Ovary (tissue), 9 donors: ENCODE data around the gene FOXN4. TPM values are rescaled to one million over a fixed set of nuclear protein-coding genes. Genes with fewer than 3 reads are reported as not detected.

Experiments used
- DNase-seq, 5 donors: peaks; one replicate each; pipeline ENCODE4 v3.0.0-alpha.2; 2019 to 2020
- H3K27ac ChIP-seq, 2 donors: fragments of 200-600 bp; one replicate each; pipeline versions ENCODE4 v1.5.1 to v1.8.0; 2019 to 2022
- H3K27me3 ChIP-seq: fragments of 200-600 bp; one replicate; pipeline ENCODE4 v1.8.0; 2022
- H3K36me3 ChIP-seq: fragments of 200-600 bp; sonication (generic); one replicate; pipeline ENCODE4 v1.5.1; 2019
- H3K4me1 ChIP-seq: one replicate; pipeline ENCODE4 v1.8.1; 2013; ENCODE audit warnings: mild to moderate bottlenecking, moderate library complexity; ENCODE audit not compliant: insufficient read depth
- H3K4me3 ChIP-seq: fragments of 200-600 bp; sonication (generic); one replicate; pipeline ENCODE4 v1.5.1; 2017
- H3K9me3 ChIP-seq, 2 donors: fragments of 200-600 bp in 1 of 2; sonication (generic) in 1 of 2; one replicate each; pipeline versions ENCODE4 v1.5.1 to v1.8.1; 2013 to 2019; ENCODE audit warnings: mild to moderate bottlenecking in 1 of 2, moderate library complexity in 1 of 2
- CTCF ChIP-seq, 3 donors: fragments of 450-650 bp in 2 of 3; fragments of 200-600 bp in 1 of 3; IDR thresholded peaks; one replicate each; pipeline versions ENCODE4 v1.5.1 to v1.8.0; 2016 to 2022; ENCODE audit warnings: antibody characterized with exemption in 3 of 3, mild to moderate bottlenecking in 1 of 3
- EP300 ChIP-seq: sonication (generic); formaldehyde crosslinking; IDR thresholded peaks from one replicate; pipeline ENCODE4 v1.6.1; 2017; ENCODE audit warnings: antibody characterized with exemption
- POLR2A ChIP-seq: fragments of 450-650 bp; IDR thresholded peaks from one replicate; pipeline ENCODE4 v1.6.1; 2017; ENCODE audit warnings: antibody characterized with exemption, mild to moderate bottlenecking, moderate library complexity
- WGBS, 3 donors: extraction: QIAGEN DNeasy Blood & Tissue Kit in 1 of 3; methylation state at CpG; one replicate each; pipeline versions ENCODE4 v1.1.5 to v1.1.7; 2013 to 2017; 5-methylcytosine and 5-hydroxymethylcytosine counted together
- intact Hi-C, 4 donors: fragments of 100-400 bp; cut with DNase I; formaldehyde crosslinking; loops; one replicate each; pipeline versions ENCODE4 v1.11.0 to v1.15.1; 2022 to 2023
- polyA plus RNA-seq, 2 donors: library from polyadenylated mRNA; stranded (reverse); fragments of 200-250 nt in 1 of 2; fragments of 350-450 nt in 1 of 2; fragmentation: Illumina TruSeq in 1 of 2; extraction: RNeasy Lipid Tissue Mini Kit (QIAGEN cat#74804) in 1 of 2; gene quantifications; one replicate each; pipeline ENCODE4 v1.2.3, GENCODE V29; 2013 to 2014
- total RNA-seq, 7 donors: library from RNA; depleted of rRNA in 2 of 7; stranded (reverse); fragments of >200 nt in 2 of 7; fragmentation: NEBNext Ultra II Directional in 3 of 7; extraction: Animal tissue kit (Norgen Biotek cat#: 25700) in 3 of 7; gene quantifications; one replicate each; pipeline versions ENCODE4 v1.1.0 to v1.2.4, GENCODE V29; 2016 to 2023
- donor health status: DM: no; HTN: no; CAD: no; lungs with moderate emphysema.
- donor health status: DM: no; HTN: no; CAD: no.
- donor health status: Bipolar disorder and iron deficiency.
- donor health status: DM: yes; HTN: yes; CAD: no.
- donor health status: DM: no; HTN: no; CAD: no.
- donor health status: DM: yes; HTN: yes; CAD: no.

The FOXN4 gene
- total and polyA plus RNA-seq, 9 donors, result 0.05 to 0.80 (median 0.20) TPM; not detected in 6

GRCh38 chr12:109256011-109256410 is 53.1 kb downstream of the FOXN4 start:
- H3K36me3 ChIP-seq, result no peaks in the 10 kb centered on the region
- H3K27ac ChIP-seq, result no peak overlapping the region
- intact Hi-C loops, result no loop called here
- TF ChIP-seq POLR2A (no peak), EP300 (no peak), CTCF (IDR thresholded peaks at IDR 0.05) (no peak)
- peaks cover 0 to 4% of the 10 kb centered on the region in 2 donors for H3K9me3 ChIP-seq
- H3K27me3 ChIP-seq, result no peaks in the 10 kb centered on the region
- DNase-seq, result peak in 1 of 5 donors; percentile 16
- no peaks in the 10 kb centered on the region for H3K4me1 ChIP-seq
- WGBS, 3 donors, result 88 to 94% (median 90%) methylated on average over 8 of the region's 8 CpGs
- H3K4me3 ChIP-seq, result no peak overlapping the region

GRCh38 chr12:109255377-109255776 is 53.7 kb downstream of the FOXN4 start:
- 41 to 51% (median 45%) methylated on average over 5 of the region's 5 CpGs for WGBS, 3 donors
- no peak overlapping the region for H3K27ac ChIP-seq
- H3K9me3 ChIP-seq, result peaks cover 0 to 4% of the 10 kb centered on the region in 2 donors
- no peak overlapping the region for H3K4me3 ChIP-seq
- H3K27me3 ChIP-seq, result no peaks in the 10 kb centered on the region
- H3K36me3 ChIP-seq, result no peaks in the 10 kb centered on the region
- H3K4me1 ChIP-seq, result no peaks in the 10 kb centered on the region
- peak in 1 of 5 donors; percentile 30 for DNase-seq
- TF ChIP-seq CTCF (IDR thresholded peaks at IDR 0.05), result no peak
- TF ChIP-seq POLR2A, result no peak
- no peak for TF ChIP-seq EP300
- intact Hi-C loops, result no loop called here

GRCh38 chr12:109253913-109254544 is 55.1 kb downstream of the FOXN4 start:
- no peak for DNase-seq
- H3K4me3 ChIP-seq, result no peak overlapping the region
- H3K9me3 ChIP-seq, result peaks cover 0 to 4% of the 10 kb centered on the region in 2 donors
- TF ChIP-seq POLR2A (no peak), EP300 (no peak), CTCF (IDR thresholded peaks at IDR 0.05) (no peak)
- no peak overlapping the region for H3K27ac ChIP-seq
- no peaks in the 10 kb centered on the region for H3K4me1 ChIP-seq
- WGBS, 3 donors, result 95 to 99% (median 97%) methylated on average over 7 of the region's 7 CpGs
- no peaks in the 10 kb centered on the region for H3K27me3 ChIP-seq
- no peaks in the 10 kb centered on the region for H3K36me3 ChIP-seq
- intact Hi-C loops, result no loop called here

DNA sequence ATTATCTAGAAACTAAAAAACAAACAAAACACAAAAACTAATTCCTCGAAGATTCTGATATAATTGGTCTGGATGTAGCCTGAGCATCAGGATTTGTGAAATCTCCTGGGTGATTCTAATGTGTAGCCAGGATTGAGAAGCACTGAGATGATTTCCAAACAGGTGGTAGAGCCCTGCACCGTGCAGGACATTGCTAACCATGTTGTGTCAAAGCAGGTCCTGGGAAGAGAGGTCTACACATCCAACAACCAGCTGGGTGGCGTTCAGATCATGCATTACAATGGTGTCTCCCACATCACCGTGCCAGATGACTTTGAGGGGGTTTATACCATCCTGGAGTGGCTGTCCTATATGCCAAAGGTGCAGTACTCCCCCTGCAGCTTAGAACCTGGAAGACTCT is 56.3 kb downstream of the FOXN4 start:
- no peak for TF ChIP-seq POLR2A
- no peak for TF ChIP-seq CTCF (IDR thresholded peaks at IDR 0.05)
- no peak for TF ChIP-seq EP300
- no peak overlapping the region for H3K4me3 ChIP-seq
- H3K27ac ChIP-seq, result no peak overlapping the region
- 92 to 96% (median 94%) methylated on average over 4 of the region's 4 CpGs for WGBS, 3 donors
- H3K36me3 ChIP-seq, result no peaks in the 10 kb centered on the region
- no peak for DNase-seq
- intact Hi-C loops, result no loop called here
- H3K9me3 ChIP-seq, result peaks cover 0 to 4% of the 10 kb centered on the region in 2 donors
- no peaks in the 10 kb centered on the region for H3K4me1 ChIP-seq
- no peaks in the 10 kb centered on the region for H3K27me3 ChIP-seq
